ENCODE data around the gene KLK6. TPM values are rescaled to one million over a fixed set of nuclear protein-coding genes. Genes with fewer than 3 reads are reported as not detected.

KLK6 gene
- total RNA-seq, 2 donors from 2014 or later = not detected

DNA sequence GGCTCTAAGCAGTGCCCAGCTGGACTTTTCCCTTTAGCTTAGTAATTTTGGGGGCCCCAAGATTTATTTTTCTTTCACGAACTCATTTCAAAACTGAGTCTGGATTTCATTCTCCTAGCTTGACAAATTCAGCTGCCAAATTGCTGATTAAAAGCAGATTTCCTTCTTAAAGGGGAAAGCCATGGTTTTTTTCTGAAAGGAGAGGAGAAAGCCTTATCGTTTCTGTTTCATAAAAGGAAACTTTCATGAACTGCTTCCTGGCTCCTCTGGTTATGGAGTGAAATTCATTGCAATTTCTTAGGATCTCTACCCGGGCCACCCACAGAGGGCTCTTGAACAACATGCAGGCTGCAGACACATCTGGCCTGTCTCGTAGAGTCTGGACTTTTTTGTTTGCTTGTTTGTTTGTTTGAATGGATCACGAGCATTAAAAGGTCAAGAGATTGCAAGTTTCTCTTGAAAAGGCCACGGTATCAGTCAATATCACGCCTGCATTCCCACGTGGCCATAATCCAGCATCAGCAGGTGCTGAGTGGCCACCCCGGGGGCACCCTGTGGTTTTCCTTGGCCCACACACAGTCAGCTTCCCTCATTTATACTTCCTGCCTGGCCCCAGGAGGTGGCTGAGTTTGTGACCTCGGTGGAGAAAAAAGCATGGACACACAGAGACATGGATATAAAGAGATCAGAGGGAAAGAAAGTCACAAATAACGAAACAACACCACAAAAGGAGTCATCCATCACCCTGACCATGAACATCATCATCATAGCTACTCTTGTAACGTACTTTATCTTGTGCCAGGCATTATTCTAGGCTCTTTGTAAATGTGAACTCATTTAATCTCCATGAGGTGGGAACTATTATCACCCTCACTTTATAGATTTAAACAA lies 47.7 kb downstream of the KLK6 start:
- no peaks in the 10 kb centered on the region for H3K36me3 ChIP-seq
- no peak overlapping the region for H3K27ac ChIP-seq
- no peaks in the 10 kb centered on the region for H3K4me1 ChIP-seq (ENCODE audit: control insufficient read depth in 1 of 2, low read depth in 2 of 2)
- no peaks in the 10 kb centered on the region for H3K27me3 ChIP-seq (replicated peaks; ENCODE audit: insufficient read depth)
- H3K4me3 ChIP-seq = no peak overlapping the region
- DNase-seq (ENCODE audit: low spot score) (no peak), ATAC-seq (ENCODE audit: insufficient number of reproducible peaks, low FRiP score, low read depth) (no peak)
- TF ChIP-seq, protein P1, sequence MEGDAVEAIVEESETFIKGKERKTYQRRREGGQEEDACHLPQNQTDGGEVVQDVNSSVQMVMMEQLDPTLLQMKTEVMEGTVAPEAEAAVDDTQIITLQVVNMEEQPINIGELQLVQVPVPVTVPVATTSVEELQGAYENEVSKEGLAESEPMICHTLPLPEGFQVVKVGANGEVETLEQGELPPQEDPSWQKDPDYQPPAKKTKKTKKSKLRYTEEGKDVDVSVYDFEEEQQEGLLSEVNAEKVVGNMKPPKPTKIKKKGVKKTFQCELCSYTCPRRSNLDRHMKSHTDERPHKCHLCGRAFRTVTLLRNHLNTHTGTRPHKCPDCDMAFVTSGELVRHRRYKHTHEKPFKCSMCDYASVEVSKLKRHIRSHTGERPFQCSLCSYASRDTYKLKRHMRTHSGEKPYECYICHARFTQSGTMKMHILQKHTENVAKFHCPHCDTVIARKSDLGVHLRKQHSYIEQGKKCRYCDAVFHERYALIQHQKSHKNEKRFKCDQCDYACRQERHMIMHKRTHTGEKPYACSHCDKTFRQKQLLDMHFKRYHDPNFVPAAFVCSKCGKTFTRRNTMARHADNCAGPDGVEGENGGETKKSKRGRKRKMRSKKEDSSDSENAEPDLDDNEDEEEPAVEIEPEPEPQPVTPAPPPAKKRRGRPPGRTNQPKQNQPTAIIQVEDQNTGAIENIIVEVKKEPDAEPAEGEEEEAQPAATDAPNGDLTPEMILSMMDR (IDR thresholded peaks at IDR 0.05) = no peak
- no peaks in the 10 kb centered on the region for H3K9me3 ChIP-seq

DNA sequence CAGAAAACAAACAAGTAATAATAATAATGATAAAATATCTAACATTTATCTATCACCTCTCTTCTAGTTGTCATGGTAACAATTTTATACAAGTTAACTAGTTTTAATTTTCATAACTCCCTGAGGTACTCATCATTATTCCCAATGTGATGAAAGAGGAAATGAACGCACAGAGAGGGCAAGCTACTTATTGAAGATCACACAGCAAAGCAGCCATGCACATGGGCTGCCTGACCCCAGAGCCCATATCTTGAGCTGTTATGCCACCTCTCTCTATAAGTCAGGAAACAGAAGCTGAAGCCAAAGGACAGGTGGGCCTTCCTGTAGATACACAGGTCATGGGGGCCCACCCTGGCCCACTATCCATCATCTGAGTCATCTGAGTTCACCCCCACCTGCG lies 53.3 kb downstream of the KLK6 start:
- Histone ChIP-seq H3K4me3 (no peak overlapping the region), H3K4me1 (ENCODE audit: control insufficient read depth in 1 of 2, low read depth in 2 of 2) (no peaks in the 10 kb centered on the region), H3K36me3 (no peaks in the 10 kb centered on the region), H3K9me3 (no peaks in the 10 kb centered on the region), H3K27ac (no peak overlapping the region), H3K27me3 (replicated peaks; ENCODE audit: insufficient read depth) (no peaks in the 10 kb centered on the region)
- DNase-seq (ENCODE audit: low spot score) (no peak), ATAC-seq (ENCODE audit: insufficient number of reproducible peaks, low FRiP score, low read depth) (no peak)
- TF ChIP-seq, protein P1 (IDR thresholded peaks at IDR 0.05) = no peak

DNA sequence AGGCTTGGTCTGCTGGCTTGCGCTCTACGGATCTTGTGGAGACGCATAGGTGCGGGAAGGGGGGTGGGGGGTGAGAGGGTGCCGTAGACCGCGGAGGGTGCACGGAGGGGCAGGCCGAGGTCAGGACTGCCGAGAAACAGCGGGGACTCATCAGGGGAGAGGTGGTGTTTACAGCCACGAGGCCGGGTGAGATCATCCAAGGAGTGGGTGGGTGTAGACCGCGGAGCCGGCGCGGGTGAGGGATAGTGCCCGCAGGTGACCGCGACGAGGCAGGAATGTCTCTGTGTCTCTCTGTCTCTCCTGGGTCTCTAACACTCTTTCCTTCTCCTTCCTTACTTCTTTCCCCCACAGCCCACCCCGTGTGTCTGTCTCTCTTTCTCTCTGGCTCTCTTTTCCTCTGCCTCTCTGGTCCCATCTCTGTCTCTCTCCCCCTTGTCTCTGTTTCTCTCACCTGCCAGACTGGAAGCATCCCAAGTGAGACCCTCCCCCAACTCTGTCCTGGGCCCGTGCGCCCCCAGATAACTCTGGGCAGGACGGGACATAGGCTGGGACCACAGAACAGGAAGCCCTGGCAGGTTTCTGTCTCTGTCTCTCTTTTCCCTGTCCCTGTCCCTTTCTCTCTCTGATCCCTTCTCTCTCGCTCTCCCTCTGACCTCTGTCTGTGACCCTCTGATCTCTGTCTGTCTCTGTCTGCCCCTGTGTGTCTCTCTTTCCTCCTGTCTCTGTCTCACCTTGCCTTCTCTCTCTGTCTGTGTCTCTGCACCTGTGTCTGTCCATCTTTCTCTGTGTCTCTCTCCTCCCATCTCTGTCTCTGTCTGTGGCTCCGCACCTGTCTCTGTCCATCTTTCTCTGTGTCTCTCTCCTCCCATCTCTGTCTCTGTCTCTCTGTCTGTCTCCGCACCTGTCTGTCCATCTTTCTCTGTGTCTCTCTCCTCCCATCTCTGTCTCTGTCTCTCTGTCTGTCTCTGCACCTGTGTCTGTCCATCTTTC lies 56.4 kb downstream of the KLK6 start:
- Histone ChIP-seq H3K4me3 (no peak overlapping the region), H3K27ac (no peak overlapping the region), H3K9me3 (no peaks in the 10 kb centered on the region), H3K4me1 (ENCODE audit: control insufficient read depth in 1 of 2, low read depth in 2 of 2) (no peaks in the 10 kb centered on the region), H3K27me3 (replicated peaks; ENCODE audit: insufficient read depth) (no peaks in the 10 kb centered on the region), H3K36me3 (no peaks in the 10 kb centered on the region)
- TF ChIP-seq, protein P1 (IDR thresholded peaks at IDR 0.05) = no peak
- ATAC-seq (ENCODE audit: insufficient number of reproducible peaks, low FRiP score, low read depth) = no peak
- no peak for DNase-seq (ENCODE audit: low spot score)

DNA sequence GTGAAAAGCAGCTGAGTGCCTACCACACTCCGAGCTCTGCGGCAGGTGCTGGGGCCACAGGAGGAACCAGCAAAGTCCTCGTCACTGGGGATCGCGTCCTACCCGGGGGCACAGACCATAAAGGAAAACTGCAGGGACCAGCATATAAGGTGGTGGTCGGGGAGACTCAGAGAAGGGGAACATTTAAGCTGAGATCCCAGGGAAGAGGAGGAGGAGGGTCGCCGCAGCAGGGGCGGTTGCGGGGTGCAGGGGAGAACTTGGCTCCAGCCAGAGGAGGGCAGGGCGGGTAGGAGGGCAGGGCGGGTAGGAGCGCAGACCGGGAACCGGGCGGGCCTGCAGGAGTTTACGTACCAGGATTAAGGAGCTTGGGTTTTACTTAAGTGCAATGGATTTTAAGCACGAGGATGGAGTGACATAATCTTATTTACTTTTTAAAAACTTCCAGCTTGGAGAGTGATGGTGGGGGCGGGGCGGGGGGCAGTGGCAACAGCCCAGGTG lies 57.2 kb downstream of the KLK6 start:
- Histone ChIP-seq H3K4me3 (no peak overlapping the region), H3K27ac (no peak overlapping the region), H3K4me1 (ENCODE audit: control insufficient read depth in 1 of 2, low read depth in 2 of 2) (no peaks in the 10 kb centered on the region), H3K27me3 (replicated peaks; ENCODE audit: insufficient read depth) (no peaks in the 10 kb centered on the region), H3K36me3 (no peaks in the 10 kb centered on the region), H3K9me3 (no peaks in the 10 kb centered on the region)
- TF ChIP-seq, protein P1 (IDR thresholded peaks at IDR 0.05) = no peak
- no peak for DNase-seq (ENCODE audit: low spot score)
- no peak for ATAC-seq (ENCODE audit: insufficient number of reproducible peaks, low FRiP score, low read depth)
